GM21737 (cell line): ENCODE data around the gene FCF1.
"Not testable (repeated sequence)": the region's sequence is repeated elsewhere in the genome, so short reads cannot be mapped to it uniquely, and the experiment has no call there.

Experiments used
- ATAC-seq: cut with Tn5 transposase; IDR thresholded peaks from one replicate; pipeline ENCODE4 v1.9.1; 2021; ENCODE audit warnings: mild to moderate bottlenecking, moderate library complexity; ENCODE audit not compliant: unreplicated experiment

Gene FCF1

GRCh38 chr14:74697976-74698375, 15.0 kb upstream of the FCF1 start:
- ATAC-seq = no peak

- no peak for ATAC-seq
Observed at GRCh38 chr14:74698465-74698864, 14.5 kb upstream of the FCF1 start.

GRCh38 chr14:74702293-74702692, 10.7 kb upstream of the FCF1 start:
- no peak for ATAC-seq

GRCh38 chr14:74703043-74703442, 9.9 kb upstream of the FCF1 start:
- no peak for ATAC-seq

GRCh38 chr14:74704656-74705055, 8.3 kb upstream of the FCF1 start:
- ATAC-seq = no peak

- no peak for ATAC-seq
Observed at GRCh38 chr14:74705613-74706500, 7.1 kb upstream of the FCF1 start.

- no peak for ATAC-seq
Observed at GRCh38 chr14:74710480-74710879, 2.5 kb upstream of the FCF1 start.

GRCh38 chr14:74711651-74712050, 1.3 kb upstream of the FCF1 start:
- ATAC-seq = no peak

GRCh38 chr14:74713395-74713735, 421 bp downstream of the FCF1 start:
- peak; percentile 8 for ATAC-seq

- no peak for ATAC-seq
Observed at GRCh38 chr14:74720526-74720925, 7.6 kb downstream of the FCF1 start.

GRCh38 chr14:74723134-74723533, 10.2 kb downstream of the FCF1 start:
- no peak for ATAC-seq

GRCh38 chr14:74732387-74732786, 19.4 kb downstream of the FCF1 start:
- ATAC-seq = no peak

GRCh38 chr14:74733221-74733620, 20.3 kb downstream of the FCF1 start:
- no peak for ATAC-seq

GRCh38 chr14:74735125-74735524, 22.2 kb downstream of the FCF1 start:
- ATAC-seq = no peak

- ATAC-seq = no peak
Observed at GRCh38 chr14:74737753-74738325, 24.9 kb downstream of the FCF1 start.

- no peak for ATAC-seq
Observed at GRCh38 chr14:74739293-74740030, 26.5 kb downstream of the FCF1 start.

- no peak for ATAC-seq
Observed at GRCh38 chr14:74747237-74747636, 34.3 kb downstream of the FCF1 start.

GRCh38 chr14:74754157-74754556, 41.2 kb downstream of the FCF1 start:
- no peak for ATAC-seq

GRCh38 chr14:74754899-74755298, 42.0 kb downstream of the FCF1 start:
- no peak for ATAC-seq

- ATAC-seq = no peak
Observed at GRCh38 chr14:74756326-74756725, 43.4 kb downstream of the FCF1 start.

- ATAC-seq = not testable (repeated sequence)
Observed at GRCh38 chr14:74758505-74758904, 45.6 kb downstream of the FCF1 start.
